HG02943 (cell line): ENCODE data around the gene KRT35.

Source experiments
- ATAC-seq: cut with Tn5 transposase; IDR thresholded peaks from one replicate; pipeline ENCODE4 v1.9.1; 2021; ENCODE audit warnings: mild to moderate bottlenecking, low read depth, moderate library complexity; ENCODE audit not compliant: unreplicated experiment

KRT35 gene

GRCh38 chr17:41428591-41429291 is 52.2 kb downstream of the KRT35 start:
- ATAC-seq = no peak
